Left cardiac atrium (tissue), 4 donors: ENCODE measurements around the gene CCDC28B. TPM values are rescaled to one million over a fixed set of nuclear protein-coding genes. Genes with fewer than 3 reads are reported as not detected.

Experiments used
- ATAC-seq, 2 donors: fragments of 200-7000 bp; cut with Tn5 transposase; one replicate each; pipeline ENCODE4 v1.9.1; 2020; ENCODE audit warnings: mild to moderate bottlenecking in 2 of 2, moderate library complexity in 2 of 2
- DNase-seq: peaks from one replicate; pipeline ENCODE4 v3.0.0-alpha.2; 2020
- intact Hi-C, 2 donors: fragments of 100-400 bp; cut with DNase I; formaldehyde crosslinking; loops; one replicate each; pipeline versions ENCODE4 v1.14.1 to v1.15.1; 2022 to 2023
- total RNA-seq, 2 donors: library from RNA; stranded (reverse); fragmentation: NEBNext Ultra II Directional; extraction: Animal tissue kit (Norgen Biotek cat#: 25700); gene quantifications; one replicate each; pipeline ENCODE4 v1.2.1, GENCODE V29; 2021
- donor health status: DM: no; HTN: yes; CAD: no.
- donor health status: DM: no; HTN: yes; CAD: no; lungs with severe emphysema.
- donor health status: DM: yes; HTN: yes; CAD: no.
- donor health status: Dilated cardiomyopathy.

CCDC28B gene
- total RNA-seq, 2 donors from 2014 or later: 7.5 to 13.8 TPM

DNA sequence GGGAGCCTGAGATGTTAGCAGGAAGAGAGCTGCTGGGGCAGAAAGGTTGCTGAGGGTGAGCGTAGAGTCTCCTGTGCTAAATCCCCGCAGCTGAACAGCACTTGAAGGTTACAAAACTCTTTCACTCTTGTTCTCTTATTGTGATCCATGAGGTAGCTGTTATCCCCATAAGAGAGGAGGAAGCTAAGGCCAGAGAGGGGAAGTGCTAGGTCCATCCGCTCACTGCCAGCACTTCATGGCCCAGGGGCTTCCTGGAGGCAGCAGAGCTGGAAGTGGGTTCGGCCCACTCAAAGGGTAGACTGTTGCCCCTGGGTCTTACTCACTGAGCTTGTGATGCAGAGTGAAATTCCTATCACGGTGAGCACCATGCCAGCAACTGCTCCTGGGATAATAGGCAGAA is 16.2 kb downstream of the CCDC28B start:
- intact Hi-C loops: loop anchor here in 1 of 2 donors (5.0 kb wide), 1 partner anchor 101 kb away; no protein-coding TSS in a partner anchor
- ATAC-seq (no peak), DNase-seq (no peak)

DNA sequence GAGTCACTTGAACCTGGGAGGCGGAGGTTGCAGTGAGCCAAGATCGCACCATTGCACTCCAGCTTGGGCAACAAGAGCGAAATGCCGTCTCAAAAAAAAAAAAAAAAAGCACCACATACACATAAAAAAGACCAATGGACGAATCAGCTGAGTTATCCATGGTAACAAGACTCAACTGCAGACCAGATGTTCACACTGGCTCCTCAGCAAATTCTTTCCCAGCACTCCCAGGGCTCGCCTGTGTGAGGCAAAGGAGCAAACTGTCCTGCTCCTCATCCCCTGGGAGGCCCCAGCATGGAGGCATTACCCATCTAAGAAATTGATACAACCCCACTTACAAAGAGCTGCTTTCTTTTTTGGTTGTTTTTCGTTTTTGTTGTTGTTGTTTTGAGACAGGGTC is 18.6 kb downstream of the CCDC28B start:
- DNase-seq (no peak), ATAC-seq (no peak)
- intact Hi-C loops: loop anchor here in 1 of 2 donors (5.0 kb wide), 1 partner anchor 98 kb away; no protein-coding TSS in a partner anchor

DNA sequence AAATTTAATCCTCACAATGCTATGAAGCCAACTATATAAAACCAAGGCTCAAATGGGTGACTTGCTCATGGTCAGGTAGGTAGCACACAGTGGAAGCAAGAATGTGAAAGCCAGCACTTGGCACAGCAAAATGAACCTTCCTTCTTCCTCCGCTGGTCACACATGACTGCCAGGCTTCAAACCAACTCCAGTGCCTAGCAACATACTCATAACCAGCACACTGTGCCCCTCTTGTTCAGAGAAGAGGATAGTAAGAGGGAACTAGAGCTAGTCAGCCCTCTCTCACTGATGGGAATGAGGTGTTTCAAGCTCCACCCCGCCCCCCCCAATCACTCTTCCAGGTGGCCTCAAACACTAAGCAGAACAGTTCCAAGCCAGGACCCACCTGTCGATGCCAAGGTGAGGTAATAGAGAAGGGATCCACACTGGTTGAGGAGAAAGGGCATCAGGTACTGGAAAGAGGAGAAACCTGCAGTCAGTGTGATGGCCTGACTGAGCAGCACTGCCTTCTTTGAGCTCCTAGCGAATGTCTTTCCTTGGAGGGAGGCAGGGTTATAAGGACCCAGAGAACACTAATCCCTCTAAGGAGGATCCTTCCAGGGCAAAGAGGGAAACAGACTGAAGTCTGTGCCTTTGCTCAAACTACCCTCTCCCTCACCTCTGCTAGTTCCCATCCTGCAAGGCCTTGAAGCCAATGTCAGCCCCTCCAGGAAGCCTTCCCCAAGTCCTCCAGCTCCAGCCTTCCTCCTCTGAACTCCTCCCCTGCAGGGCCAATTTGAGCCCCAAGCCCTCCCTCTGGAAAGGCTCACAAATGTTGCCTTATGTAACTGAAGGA is 20.6 kb downstream of the CCDC28B start:
- intact Hi-C loops: no loop called here
- ATAC-seq (no peak), DNase-seq (no peak)

DNA sequence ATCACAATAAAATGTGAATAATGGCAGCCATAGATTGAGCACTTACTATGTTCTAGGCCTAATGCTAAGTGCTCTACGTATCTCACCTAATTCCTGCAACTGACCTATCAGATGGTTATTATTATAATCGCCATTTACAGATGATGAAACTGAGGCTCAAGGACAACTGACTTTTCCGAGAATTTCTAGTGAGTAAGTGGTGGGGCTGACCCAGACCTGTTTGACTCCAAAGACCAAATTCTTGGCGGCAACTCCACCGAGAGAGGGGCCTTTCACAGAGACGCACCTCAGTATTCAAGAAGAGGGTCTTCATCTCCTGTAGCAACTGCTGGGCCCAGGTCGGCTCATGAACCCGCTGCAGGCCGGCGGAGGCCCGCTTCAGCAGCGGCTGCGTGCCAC is 21.2 kb downstream of the CCDC28B start:
- DNase-seq: no peak
- ATAC-seq: no peak
- intact Hi-C loops: no loop called here

DNA sequence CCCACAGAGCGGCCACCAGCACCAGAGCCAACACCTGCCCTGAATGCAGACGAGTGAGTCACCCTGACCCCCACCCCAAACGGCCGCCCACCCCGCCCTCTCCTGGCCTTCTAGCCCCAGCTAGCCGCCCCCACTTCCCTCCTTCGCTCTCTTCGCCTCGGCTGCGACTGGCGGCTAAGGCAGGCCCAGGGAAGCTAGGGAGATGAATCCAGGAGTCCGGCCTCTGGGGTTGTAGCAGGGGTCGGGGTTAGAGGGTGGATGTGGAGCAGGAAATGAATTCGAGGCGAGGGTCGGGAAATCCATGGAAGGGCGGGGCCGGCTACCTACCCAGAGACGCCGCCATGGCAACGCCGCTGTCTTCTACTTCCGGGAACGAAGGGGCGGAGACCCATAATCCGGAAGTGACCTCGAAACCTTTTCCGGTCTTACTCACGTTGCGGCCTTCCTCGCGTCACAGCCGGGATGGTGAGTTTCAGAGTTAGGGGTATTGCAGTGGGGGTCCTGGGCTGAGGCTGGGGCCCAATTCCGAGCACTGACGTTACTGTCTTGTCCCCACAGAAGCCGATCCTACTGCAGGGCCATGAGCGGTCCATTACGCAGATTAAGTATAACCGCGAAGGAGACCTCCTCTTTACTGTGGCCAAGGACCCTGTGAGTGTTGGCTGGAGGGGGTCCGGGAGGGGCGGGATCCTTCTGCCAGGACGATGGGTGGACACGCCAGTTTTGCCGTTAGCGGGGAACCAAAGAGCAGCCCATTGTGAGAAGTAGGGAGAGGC is 21.8 kb downstream of the CCDC28B start, which contains the start of the genes EIF3I and TMEM234:
EIF3I (plus strand) TSS at position 428 of the 776 bp plus-strand sequence; CDS start at position 463, 35 bp downstream.
TMEM234 (minus strand) TSS at position 374 of the 776 bp plus-strand sequence; CDS start at position 343, 31 bp downstream.
- ATAC-seq: peak; percentile 97
- intact Hi-C loops: no loop called here
- peak; percentile 94 for DNase-seq

DNA sequence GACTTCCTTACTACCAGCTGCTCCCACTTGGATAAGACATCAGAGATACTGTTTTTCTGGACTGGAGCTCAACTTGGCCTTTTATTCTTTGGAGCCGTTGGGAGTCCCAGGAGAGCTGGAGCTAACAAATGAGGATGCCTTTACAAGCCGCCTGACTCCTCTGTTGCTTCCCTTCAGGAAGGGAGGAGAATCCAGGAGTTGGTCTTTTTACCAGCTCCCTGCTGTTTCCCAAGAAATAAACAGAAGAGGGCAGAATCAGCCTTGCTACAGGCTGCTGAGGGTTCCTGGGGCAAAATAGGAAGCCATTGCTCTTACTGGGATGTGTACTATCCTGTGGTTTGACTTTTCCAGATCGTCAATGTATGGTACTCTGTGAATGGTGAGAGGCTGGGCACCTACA is 23.3 kb downstream of the CCDC28B start:
- DNase-seq (no peak), ATAC-seq (no peak)
- intact Hi-C loops: no loop called here

DNA sequence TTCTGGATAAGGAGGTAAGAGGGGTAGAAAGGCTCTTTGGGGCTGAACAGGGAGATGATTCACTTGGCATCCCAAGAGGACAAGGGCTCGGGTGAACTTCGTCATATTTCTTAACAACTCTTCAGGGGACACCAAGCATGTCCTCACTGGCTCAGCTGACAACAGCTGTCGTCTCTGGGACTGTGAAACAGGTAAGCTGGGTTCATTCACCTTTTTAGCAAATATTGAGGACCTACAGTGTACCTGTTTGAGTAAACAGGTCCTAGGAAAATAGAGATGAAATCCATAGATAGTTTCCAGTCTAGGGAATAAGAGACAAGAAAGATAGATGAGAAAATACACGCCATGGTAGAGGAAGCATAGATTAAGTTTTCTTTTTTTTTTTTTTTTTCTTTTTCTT is 23.9 kb downstream of the CCDC28B start:
- intact Hi-C loops: no loop called here
- DNase-seq (no peak), ATAC-seq (no peak)

DNA sequence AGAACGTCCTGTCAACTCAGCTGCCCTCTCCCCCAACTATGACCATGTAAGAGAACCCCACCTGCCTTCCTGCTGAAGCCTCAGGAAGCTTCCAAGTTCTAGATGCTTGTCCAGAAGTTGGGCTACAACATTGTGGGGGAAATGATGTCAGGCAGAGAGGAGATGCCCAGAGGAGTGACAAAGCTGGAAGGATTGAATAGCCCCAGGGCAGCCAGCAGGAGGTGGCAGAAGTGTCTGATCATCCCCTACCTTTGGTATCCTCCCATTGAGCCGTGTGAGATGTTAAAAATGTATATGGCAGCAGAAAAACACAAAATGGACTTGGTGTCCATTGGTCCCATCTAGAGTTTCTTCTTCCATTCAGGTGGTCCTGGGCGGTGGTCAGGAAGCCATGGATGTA is 28.4 kb downstream of the CCDC28B start:
- no peak for DNase-seq
- intact Hi-C loops: no loop called here
- ATAC-seq: no peak

DNA sequence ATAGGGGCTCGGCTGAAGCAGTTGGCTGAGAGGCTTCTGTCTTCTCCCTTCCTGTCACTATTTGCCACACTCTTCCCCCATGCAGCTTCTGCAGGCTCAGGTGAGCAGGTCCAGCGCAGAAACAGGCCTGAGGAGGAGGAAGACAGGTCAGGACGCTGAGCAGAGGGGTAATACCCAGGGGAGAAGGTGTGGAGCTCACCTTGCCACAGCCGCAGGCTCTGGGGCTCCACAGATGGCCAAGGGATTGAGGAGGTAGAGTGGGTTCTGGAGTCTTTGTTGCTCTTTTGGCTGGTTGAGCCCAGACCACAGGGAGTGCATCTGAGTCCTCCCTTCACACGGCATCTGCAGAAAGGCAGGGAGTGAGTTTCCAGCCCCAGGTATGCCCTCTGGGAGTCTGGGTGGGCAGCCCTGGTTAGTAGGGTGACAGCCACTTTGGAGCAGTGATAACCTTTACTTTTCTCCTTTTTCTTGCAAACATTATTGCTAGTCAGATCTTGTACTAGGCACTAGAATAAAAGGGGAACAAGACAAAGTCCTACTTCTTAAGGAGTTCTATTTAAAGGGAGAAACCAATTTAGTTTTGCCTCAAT is 31.5 kb downstream of the CCDC28B start:
- no peak for DNase-seq
- intact Hi-C loops: no loop called here
- no peak for ATAC-seq

DNA sequence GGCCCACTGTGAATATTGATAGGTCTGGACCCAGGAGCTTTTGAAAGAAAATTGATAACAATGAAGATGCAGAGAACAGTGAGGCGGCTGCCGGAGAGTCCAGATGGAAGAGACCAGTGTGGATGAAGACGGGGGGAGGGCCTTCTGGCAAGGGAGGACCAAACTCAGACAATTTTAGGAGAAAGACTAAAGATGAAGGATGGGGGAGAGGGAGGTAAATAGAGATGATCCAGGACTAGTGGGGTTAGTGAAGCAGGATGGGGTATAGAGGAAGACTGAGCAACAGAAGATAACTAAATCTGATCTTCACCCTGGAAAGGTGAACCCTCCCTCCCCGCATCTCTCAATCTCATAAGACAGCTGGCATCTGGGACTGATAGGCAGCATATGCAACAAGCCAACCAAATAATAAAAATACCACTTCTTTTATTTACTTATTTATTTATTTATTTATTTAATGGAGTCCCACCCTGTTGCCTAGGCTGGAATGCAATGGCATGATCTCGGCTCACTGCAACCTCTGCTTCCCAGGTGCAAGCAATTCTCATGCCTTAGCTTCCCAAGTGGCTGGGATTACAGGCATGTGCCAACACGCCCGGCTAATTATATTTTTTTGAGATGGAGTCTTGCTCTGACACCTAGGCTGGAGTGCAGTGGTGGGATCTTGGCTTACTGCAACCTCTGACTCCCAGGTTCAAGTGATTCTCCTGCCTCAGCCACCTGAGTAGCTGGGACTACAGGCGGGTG is 32.3 kb downstream of the CCDC28B start:
- ATAC-seq: no peak
- no peak for DNase-seq
- intact Hi-C loops: no loop called here

DNA sequence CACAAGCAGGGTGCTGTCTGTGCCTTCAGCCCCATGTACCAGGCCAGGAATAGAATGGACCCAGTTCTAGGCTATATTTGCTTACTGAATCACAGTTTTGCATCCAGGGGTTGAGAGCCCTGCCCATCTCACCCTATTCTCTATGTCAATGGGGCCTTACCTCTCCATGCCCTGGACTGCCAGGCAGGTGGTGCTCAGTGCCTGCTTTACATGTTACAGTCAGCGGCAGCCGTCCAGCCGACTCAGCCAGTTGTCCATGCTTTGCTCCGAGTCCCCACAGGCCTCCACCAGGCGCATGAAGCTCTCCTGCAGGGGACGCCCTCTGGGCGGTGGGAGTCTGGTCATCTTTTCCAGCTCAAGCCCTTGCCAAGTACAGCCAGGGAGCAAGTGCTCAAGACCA is 34.4 kb downstream of the CCDC28B start:
- no peak for ATAC-seq
- intact Hi-C loops: no loop called here
- DNase-seq: no peak

DNA sequence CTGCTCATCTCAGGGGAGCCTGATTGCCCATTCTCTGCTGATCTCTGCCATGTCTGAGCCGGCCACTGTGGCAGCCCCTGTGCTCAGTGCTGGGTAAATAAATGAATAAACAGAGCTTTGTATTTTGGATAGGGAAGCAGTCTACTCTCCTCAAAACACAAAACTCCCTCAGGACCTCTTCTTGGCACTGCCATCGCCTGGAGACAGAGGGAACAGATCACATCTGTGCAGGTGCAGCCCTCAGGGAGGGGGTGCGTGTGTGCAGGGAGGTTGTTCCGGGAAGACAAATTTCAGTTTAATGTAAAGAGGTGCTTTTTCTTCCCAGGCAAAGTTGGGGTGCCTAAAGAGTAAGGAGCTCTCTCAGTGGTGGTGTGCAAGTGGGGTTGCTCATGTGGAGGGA is 38.9 kb downstream of the CCDC28B start:
- intact Hi-C loops: no loop called here
- no peak for ATAC-seq
- DNase-seq: no peak

DNA sequence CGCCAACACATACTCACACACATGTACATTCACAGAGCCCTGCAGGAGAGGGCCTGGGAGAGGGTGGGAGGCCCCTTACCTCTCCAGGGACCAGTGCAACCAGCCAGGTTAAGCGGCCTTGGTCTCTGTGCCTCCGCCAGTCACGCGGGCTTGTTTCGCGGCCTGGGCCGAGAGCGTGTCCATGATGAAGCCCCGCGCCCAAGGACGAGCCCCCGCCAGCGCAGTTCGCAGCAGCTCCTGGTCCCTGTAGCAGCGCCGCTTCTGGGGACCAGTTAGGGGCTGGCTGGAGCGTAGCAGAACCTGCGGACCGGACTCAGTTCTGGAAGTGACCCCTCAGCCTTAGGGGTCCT is 39.4 kb downstream of the CCDC28B start:
- ATAC-seq (peak in 1 of 2 donors; percentile 3), DNase-seq (no peak)
- intact Hi-C loops: loop anchor here in 1 of 2 donors (10.0 kb wide), 1 partner anchor 55 kb away; the partner anchor contains the start of gene HDAC1

DNA sequence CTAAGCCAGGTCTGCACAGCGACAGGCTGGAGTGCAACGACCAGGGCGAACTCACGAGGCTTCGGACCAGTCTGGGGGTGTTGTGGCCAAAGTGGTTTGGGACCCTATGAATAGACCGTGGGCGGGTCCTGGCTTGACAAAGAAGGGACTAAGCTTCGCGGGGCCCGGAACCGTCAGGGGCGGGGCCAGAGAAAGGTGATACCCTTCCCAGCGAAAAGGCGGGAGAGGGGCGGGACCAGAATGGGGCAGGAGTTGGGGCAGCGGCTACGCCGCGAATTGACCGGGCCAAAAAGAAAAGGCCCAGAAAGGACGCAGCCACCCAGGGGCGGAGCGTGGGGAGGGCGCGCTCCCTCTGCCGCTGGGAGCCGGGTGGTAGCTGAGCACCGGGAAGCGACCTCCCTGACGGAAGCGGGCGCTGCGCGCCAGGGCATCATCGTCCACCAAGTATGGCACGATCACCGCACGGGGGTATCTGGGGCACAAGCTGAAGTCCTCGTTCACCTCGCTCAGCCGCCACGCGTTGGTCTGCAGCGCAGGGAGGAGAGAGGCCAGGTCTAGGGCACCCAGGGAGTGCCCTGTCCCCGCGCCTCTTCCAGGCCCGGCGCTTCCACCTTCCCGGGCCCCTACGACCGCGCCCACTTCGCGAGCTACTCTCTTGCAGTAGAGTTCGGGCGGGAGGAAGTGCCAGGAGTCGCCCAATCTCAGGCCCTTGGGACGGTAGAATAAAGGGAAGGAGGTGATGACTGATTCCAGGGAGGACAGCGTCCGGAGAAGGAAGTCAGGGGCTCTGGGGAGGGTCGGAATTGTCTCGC is 40.0 kb downstream of the CCDC28B start:
- peak; percentile 77 for DNase-seq
- peak; percentile 86 to 87 for ATAC-seq
- intact Hi-C loops: loop anchor here in 1 of 2 donors (10.0 kb wide), 1 partner anchor 54 kb away; the partner anchor contains the start of gene HDAC1

DNA sequence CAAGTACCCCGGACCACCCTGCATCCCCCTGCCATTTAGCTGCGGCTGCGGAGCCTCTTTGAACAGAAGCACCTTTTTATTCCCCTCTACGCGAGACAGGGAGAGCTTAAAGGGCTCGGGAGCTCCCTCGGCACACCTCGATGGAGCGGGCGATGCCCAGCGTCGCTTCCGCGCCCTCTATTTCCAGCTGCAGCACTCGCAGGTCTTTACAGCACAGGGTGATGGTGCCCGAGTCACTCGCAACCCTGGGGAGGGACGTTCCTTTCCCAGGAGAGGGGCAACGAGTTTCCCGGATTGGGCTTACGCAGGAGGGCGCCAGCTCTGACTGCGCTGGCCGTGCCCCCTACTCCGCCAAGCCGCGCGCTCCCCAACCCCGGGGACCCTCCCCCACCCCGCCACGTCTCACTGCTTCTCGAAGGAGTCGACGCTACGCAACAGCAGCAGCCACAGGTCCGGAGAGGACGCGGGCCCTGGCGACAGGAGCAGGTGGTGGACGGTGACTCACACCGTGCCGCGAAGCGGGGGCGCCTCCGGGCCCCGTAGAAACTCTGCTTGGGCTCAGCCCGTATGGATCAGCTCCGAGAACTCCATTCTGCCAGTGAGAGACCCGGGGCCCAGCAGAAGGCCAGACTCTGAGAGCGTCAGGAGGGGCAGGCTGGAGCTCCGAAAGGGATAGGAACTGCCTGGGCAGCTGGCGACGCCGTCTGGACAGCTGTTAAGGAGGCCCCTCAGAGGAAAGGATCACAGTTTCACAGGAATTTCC is 40.8 kb downstream of the CCDC28B start:
- ATAC-seq (peak; percentile 69 to 70), DNase-seq (peak; percentile 69)
- intact Hi-C loops: loop anchor here in 1 of 2 donors (10.0 kb wide), 1 partner anchor 54 kb away; the partner anchor contains the start of gene HDAC1

DNA sequence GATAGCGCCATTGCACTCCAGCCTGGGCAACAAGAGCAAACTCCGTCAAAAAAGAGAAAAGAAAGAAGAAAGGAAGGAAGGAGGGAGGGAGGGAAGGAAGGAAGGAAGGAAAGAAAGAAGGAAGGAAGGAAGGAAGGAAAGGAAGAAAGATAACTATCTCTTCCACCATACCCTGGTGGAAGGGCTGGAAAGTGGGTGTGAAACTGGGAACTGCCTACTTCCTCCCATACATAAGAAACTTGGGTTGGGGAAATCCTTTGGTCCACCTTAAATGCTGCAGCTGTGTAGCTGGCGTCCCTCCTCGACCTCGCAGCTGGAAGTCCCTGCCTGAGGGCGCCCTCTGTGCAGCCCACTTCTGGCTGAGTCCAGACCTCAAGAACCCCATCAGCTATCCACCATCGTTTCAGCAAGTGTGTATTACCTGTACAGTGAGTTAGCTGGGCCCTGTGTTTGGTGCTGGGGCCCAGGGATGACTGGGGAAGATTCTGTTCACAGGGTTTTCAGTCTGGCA is 42.0 kb downstream of the CCDC28B start:
- ATAC-seq: peak in 1 of 2 donors; percentile 7
- intact Hi-C loops: loop anchor here in 1 of 2 donors (10.0 kb wide), 1 partner anchor 52 kb away; the partner anchor contains the start of gene HDAC1
- peak; percentile 46 for DNase-seq

DNA sequence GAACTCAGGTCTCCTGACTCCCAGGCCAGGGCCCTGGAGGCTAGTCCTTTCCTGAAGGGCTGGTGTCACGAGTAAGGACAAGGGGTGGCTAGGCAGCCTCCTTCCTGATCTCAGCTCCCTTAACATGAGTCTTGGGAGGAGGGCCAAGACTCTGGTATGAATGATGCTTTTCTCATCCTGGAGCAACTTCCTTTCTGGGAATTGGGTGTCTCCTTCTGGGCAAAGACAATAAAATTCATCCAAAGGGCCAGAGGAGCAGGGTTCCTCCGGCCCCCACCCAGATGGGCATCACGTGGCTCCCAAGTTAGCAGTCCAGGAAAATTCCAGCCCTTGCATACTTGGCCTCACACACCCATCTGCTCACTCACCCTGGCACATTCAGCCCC is 46.5 kb downstream of the CCDC28B start, which contains the start of gene FAM167B:
FAM167B (plus strand) TSS at position 335 of the 386 bp plus-strand sequence. CDS start 200 bp downstream, outside the sequence.
- DNase-seq (peak; percentile 72), ATAC-seq (peak; percentile 45 to 60)
- intact Hi-C loops: loop anchor here in 1 of 2 donors (10.0 kb wide), 1 partner anchor 48 kb away; the partner anchor contains the start of gene HDAC1
